Stimulated activated CD8-positive, alpha-beta memory T cell treated with anti-CD3 and anti-CD28 coated beads, Interleukin-15, amount 100 ng/mL, for 48 hours (primary cell): ENCODE data around the gene CUX1.

Experiments used
- DNase-seq, 2 donors: peaks; one replicate each; pipeline ENCODE4 v3.0.0-alpha.2; 2020; ENCODE audit warnings: low read depth in 2 of 2

Gene CUX1

DNA sequence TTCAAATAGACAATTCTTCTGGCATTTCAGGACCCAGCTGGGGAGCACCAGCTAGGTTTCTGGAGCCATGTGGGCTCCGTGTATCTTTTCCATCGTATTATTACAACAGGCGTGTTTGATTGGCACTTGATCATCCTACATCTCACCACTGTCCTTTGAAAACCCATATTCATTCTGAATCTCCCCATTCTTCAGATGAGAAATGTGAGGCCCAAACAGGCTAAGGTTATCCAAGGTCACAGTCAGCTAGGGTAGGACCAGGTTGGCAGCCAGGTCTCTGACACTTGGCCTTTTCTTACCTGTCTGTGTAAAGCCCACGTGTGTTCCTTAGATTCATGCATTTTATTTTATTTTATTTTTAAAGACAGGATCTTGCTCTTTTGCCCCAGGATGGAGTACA, 366.9 kb downstream of the CUX1 start:
- no peak for DNase-seq

DNA sequence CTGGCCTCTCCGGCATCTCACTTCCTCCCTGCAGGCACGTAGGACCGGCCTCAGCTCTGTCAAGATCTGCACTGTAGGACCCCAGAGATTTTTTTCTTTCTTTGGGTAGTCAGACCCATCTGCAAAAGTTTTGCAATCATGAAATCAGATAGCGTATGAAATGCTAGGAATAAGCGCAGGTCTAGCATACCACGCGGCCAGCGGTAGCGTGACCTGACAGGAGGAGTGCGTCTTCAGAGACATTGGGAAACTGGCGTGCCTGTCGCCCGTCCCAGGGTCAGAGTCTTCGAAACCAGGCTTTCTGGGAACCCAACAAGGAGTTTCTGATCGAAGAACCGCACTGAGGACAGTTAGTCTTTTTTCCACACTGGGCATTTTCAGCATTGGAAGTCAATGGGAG, 368.4 kb downstream of the CUX1 start:
- no peak for DNase-seq

DNA sequence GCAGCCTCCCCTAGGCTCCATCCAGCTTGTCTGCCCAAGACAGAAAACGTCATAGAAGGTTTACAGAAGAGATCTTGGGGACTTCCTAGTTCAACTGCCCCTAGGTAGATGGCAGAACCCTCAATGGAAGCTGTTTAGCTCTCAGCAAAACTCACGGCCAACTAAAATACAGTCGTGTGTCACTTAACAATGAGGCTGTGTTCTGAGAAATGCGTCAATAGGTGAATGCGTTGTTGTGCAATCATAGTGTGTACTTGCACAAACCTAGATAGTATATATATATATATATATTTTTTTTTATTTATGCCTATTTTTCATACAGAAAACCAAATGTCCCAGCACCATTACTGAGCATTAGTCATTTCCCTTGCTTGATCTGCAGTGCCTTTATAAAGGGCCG, 368.9 kb downstream of the CUX1 start:
- DNase-seq, result no peak

DNA sequence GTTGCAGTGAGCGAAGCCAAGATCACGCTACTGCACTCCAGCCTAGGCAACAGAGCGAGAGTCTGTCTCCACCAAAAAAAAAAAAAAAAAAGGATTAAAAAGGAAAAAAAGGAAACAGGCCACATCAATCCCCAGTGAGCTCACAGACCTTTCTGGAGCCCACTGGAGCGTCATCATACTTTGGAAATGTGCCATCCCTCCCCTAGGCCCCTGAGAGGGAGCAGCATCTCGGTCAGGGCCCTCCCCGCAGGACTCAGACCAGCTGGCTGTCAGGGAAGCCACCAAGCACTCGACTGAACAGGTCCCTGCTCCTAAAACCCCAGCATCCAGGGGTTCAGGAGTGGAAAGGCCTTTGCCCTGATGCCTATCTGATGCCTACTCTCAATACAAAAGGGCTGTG, 371.3 kb downstream of the CUX1 start:
- no peak for DNase-seq

DNA sequence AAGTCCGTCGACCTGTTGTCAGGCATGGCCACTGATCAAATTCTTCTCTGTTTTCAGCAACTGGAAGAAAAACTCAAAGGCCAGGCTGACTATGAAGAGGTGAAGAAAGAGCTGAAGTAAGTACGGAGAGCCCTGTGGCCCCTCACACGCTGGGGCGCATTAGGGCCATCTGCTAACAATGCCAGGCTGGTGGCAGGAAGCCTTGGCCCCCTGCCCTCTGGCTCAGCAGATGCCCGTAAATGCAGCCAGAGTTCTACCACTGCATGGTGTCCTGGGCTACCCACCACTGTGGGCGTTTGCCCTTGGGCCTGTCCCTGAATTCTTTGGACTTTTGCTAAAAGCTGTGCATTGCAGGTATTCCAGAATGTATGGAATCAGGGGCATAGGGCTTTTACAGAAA, 372.3 kb downstream of the CUX1 start:
- no peak for DNase-seq

DNA sequence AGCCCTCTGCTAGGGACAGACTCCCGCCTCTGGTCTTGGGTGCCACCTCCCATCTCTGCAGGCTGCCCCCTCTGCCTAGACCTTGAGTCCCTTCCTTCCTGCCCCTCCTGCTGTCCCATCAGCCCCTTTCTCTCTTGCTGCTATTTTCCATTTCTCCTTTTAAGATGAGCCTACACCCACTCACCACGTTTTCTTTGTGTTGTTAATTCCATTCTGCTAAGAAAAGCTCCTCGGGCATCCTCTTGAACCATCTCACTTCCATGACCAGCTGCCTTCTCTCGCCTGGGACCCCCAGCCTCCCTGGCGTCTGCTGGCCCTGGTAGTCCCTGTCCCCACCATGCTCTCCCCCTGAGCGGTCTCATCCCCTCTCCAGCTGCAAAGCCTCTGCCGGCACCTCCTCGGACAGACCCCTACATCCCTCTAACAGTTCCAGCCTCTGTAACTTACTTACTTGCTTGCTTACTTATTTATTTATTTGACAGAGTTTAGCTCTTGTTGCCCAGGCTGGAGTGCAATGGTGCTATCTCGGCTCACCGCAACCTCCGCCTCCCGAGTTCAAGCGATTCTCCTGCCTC, 373.4 kb downstream of the CUX1 start:
- DNase-seq, result no peak

DNA sequence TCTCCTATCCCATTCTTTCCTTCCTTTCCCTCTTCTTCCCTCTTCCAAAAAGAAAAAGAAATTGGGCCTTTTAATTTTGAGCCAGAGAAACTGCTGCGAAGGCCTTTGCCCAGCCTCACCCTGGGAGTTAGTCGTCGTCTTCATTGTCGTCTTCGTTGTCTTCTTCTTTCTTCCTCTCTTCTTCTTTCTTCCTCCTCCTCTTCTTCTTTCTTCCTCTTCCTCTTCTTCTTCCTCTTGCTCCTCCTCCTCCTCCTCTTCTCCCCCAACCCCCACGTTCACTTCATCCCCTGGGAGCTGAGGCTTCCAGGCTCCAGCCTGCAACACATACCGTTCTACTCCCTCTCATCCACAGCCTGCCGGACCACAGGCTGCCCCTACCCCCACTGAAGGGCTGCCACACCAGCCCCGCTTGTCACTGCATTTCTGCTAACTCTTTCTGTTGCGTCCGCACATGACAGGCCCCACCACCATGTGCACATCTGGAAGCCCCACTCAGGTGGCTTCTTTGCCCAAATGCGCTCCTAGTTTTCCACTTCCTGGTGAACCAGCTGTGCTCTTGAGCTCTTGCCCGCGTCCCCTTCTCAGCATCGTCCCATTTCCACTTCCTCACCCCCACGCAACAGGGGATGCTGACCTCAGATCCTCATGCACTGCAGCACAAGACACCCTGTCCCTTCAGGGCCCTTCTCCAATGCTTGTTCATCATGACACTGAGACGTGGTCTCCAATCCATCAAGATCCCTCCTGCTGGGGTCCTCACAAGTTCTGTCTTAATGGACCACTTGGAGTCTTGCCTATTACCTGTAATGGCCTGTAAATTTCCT, 374.3 kb downstream of the CUX1 start:
- DNase-seq, result no peak

DNA sequence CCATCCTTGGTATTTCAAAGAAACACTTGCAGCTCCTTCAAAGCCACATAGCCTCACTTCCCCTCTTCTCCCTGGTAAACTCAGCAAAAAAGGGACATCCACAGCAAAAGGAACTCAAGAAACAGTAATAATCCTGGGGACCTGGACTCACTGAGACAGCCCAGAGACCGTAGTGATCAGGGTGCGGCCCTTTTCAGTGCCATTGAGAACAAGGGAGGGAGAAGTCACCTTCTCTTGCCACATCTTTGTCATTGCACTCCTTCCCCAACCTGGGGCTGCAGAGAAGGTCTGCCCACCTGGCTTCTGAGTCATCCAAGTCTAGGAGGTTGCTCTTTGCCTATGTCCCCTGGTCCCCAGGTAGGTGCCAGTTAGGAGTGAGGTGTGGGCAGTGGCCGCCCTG, 375.4 kb downstream of the CUX1 start:
- DNase-seq, result no peak

DNA sequence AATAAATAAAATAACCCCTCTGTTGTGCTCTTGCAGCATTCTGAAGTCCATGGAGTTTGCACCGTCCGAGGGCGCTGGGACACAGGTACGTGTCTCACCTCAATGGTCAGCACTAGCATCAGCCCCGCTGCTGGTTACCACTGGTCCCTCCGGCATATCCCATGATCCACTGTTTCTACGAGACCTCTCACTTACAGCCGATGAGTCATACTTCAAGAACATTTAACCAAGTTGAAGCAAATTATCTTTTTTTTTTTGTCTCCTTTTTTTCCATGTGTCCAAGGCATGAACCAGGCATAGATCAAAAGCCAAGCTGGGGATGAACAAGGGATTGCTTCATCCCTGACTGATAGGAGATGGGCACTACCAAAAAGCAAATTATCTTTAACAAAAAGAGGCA, 376.4 kb downstream of the CUX1 start:
- no peak for DNase-seq

DNA sequence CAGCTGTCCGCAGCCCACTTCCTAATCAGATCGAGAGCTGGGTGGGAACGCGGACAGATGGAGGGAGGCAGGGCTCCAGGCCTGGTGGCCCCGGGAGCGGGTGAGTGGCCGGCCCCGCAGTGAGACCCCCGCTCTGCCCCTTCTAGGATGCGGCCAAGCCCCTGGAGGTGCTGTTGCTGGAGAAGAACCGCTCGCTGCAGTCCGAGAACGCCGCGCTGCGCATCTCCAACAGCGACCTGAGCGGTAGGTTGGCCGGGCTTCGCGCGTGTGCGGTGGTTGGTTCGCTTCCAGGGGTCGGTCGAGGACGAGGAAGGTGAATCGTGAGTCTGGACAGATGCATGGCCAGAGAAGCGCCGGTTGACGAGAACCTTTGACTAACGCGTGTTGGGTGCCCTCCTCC, 377.9 kb downstream of the CUX1 start:
- DNase-seq, result no peak

DNA sequence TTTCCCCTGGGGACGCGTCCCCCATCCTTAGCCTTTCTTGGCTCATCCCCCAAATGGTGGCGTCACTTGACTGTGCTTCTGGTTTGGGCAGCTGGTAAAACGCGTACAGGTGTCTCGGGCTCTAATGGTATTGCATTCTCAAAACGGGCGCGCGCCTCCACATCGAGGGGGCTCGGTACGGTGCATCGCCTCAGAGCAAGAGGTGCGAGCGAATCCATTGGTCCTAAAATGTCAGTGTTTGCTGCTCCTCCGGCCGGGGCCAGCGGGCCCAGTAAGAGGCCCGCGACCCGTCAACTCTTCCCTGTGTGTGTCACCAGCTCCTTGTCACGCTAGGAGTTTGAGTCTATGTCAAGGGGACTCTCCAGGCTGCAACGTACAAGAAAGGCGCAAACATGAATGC, 378.6 kb downstream of the CUX1 start:
- no peak for DNase-seq

DNA sequence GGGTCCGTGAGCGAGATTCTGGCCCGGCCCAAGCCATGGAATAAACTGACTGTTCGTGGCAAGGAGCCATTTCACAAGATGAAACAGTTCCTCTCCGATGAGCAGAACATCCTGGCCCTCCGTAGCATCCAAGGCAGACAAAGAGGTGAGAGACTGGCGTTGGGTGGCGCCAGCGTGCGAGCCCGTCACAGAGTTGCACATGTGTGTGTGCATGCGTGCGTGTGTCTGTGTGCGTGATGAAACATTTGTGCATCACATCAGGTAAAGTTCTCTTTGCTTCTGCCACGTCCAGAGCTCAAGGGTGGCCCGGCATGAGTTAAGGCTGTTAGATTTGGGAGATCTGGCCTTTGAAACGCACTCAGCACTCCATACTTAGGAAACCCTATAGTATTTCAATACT, 379.7 kb downstream of the CUX1 start:
- no peak for DNase-seq

DNA sequence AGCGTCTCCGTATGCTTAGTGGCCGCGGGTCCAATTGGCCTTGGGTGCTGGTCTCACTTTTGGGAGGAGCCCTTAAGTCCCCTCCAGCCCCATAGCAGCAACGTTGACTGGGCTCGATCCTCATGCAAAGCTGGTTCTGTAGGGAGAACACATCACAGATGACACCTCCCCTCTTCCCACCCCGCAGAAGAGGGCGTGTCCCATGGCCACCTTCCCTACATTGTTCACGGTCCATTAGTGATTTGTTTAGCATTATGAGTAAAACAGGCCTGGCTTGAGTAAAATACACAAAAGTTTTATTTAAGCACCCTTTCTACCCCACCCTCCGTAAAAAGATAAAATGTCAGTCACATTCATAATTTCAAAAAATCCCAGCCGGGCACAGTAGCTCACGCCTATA, 380.2 kb downstream of the CUX1 start:
- DNase-seq, result no peak

DNA sequence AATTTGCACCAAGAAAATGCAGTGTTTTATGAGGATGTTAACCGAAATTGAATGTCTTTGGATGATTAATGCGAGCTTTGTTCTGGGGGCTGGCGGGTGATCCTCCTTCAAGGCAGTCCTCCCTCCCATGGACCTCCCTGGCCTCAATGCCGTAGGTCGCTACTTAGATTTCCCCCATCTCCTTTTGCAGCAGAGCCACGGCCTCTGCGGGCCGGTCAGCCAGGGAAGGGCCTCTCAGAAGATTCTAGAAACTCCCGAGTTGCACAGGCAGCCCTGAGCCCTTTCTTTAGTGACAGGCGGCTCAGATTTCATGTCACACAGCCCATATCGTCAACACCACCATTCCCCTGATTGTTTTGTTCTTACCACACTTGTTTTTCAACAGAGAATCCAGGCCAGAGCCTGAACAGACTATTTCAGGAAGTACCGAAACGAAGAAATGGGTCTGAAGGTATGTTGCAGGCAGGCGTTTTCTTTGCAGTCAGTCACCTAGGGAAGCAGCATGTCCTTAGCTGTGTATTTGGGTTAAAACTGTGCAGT, 381.1 kb downstream of the CUX1 start:
- DNase-seq, result no peak

DNA sequence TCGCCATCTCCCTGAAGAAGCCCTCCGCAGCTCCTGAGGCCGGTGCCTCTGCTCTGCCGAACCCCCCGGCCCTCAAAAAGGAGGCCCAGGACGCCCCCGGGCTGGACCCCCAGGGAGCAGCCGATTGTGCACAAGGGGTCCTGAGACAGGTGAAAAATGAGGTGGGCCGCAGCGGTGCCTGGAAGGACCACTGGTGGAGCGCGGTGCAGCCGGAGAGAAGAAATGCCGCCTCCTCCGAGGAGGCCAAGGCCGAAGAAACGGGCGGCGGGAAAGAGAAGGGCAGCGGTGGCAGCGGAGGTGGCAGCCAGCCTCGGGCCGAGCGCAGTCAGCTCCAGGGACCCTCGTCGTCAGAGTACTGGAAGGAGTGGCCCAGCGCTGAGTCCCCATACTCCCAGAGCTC, 384.1 kb downstream of the CUX1 start:
- no peak for DNase-seq

DNA sequence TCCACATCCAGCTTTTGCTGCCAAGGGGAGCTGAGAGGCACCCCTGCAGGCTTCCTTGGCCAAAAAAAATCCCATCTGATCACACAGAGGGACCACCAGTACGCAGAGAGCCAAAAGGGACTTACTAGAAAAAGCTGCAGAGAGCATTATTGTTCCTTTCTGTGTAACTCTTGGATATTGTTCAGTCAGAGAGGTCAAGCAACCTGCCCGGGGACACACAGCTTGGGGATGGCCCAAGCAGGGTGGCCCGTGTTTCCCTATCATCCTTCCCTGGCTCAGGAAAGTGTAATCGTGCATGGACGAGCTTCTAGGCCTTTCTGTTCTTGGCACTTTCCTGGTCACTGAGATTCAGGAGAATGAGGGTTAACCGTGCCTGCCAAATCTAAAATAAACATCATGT, 385.1 kb downstream of the CUX1 start:
- DNase-seq, result no peak

DNA sequence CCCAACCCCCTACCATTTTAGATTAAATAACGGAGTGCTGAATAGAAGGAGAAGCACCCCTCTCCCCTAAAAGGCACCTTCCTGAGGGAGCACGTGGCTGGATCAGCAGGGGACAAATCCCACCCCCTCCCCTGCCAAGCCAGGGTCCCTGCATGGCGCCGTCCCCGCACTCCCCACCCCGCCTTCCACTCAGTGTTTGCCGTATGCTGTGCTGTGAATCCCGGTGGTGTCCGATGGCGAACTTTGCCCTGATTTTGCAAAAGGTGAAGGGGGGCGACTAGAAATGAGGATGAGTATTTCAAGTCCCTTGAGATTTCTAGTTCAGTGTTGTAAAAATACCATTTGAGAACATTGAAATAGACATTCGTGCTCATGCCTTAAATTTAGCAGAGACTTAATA, 385.8 kb downstream of the CUX1 start:
- no peak for DNase-seq

DNA sequence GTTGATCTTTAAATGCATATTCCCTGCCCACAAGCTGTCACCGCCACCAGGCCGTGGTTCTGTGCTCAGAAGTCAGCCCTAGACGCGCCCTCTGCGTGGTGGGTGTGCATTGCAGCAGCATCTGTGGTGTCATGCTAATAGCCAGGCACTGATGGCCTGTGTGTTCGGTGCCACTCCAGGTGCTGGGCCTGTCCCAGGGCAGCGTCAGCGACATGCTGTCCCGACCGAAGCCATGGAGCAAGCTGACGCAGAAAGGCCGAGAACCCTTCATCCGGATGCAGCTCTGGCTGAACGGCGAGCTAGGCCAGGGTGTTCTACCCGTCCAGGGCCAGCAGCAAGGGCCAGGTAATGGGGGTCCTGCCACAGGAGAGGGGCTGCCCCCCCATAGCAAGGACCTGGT, 386.8 kb downstream of the CUX1 start:
- DNase-seq, result no peak

DNA sequence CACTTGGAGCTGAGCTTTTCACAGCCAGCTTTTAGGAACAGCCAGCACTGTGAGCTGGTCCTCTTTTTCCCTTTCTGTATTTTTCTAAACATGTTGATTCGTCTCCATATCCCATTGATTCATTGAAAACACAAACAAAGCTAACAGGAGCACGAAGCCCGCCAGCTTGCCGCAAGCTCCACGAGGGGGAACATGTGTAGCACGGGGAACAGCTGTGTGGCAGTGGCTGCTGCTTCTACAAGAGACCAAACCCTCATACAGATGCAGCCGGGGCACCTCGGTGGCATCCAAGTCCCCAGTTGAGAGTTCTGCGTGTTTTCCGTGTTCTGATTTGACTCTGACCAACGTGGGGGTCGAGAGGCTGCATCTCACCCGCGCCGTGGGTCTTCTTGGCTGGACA, 388.5 kb downstream of the CUX1 start:
- no peak for DNase-seq

DNA sequence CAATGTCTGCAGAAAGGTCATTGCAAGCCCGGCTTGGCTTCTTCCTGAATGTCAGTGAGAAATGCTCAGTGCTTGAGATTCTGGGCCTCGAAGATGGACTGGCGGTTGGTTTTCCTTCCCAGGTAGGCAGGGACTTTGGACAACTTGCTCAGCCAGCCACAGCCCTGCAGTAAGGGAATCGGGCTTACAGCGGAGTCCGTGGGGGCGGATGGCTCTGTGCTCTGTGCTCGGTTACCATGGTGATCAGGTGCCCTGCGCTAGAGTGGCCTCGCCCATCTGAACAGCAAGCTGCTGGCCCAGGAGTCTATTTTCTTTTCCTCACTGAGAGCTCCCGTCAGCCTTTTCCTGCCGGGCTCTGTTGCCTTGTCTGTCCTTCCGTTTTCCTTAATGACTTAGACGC, 391.4 kb downstream of the CUX1 start:
- no peak for DNase-seq

DNA sequence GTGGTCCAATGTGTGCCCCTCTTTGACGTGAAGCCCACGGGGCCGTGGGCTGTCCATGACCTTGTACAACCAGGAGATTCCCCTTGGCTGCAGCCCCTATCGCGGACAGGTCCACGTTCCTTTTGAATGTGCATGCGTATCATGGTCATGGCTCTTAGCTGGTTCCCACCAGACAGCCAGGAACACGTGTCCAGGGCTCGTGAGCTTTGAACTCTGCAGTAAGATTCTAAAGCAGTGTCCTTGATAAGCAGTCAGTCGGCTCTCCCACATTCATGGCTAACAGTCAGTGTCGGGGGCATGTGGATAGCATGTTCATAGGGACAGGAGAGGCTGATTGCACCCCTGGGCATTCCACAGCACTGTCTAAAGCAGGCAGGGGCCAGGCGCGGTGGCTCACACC, 393.4 kb downstream of the CUX1 start:
- DNase-seq, result no peak

DNA sequence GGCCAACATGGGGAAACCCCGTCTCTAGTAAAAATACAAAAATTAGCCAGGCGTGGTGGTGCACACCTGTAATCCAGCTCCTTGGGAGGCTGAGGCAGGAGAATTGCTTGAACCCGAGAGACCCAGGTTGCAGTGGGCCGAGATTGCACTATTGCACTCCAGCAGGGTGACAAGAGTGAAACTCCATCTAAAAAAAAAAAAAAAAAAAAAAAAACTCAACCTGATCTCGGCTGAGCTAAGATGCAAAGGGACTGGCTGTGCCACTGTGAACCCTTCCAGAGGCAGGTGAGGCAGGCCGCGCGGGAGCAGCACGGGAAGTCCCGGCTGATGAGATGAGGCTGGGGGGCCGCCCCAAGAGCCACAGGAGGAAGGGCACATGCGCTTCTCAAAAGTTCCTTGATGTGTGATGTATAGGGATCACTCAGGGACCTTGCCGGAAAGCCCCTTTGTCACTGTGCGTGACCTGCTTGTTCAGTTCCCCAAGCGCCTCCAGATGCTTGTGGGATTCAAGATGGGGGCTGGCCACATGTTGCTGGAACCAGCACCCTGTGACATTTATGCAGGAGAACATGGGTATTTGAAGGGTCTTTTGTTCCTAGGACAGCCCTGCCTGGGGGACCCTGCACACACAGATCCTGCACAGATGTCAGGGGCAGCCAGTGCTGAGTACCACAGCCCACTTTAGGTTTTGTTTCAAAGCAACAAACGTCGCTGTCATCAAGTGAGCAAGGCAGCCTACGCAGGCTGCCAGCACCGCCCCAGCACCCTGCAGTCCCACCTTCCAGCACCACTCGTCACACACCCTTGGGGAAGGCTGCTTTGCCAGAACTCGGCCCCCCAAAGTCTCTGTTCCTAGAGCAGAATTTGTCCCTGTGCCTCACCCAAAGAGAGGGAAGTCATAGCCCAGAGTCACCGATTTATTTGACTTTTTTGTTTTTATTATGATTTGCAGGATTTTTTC, 394.4 kb downstream of the CUX1 start:
- no peak for DNase-seq
